PC-9 (cell line): ENCODE measurements around the gene MATN1. TPM values are rescaled to one million over a fixed set of nuclear protein-coding genes. Genes with fewer than 3 reads are reported as not detected.

Experiments
- BruUV-seq: library from RNA; stranded (reverse); fragments of 400-500 nt; replicated peaks from 2 replicates; lab custom pipeline; 2021; lab: Mats Ljungman, UMichigan
- CTCF ChIA-PET: fragments of 300-600 bp; sonication (Branson Sonifier 250); formaldehyde crosslinking; loops from one replicate; lab custom pipeline; 2022; ENCODE audit warnings: antibody characterized with exemption; lab: Charles Lee
- POLR2A ChIA-PET: fragments of 300-600 bp; sonication (Branson Sonifier 250); formaldehyde crosslinking; loops from one replicate; lab custom pipeline; 2022; ENCODE audit warnings: antibody characterized with exemption; ENCODE audit not compliant: unreplicated experiment; lab: Charles Lee
- DNase-seq, 2 experiments: peaks; one replicate each; pipeline versions ENCODE4 v3.0.0 to v3.0.0-alpha.2; 2015 to 2022; ENCODE audit warnings: mixed read lengths in 1 of 2
- H2AFZ ChIP-seq: fragments of 200-600 bp; sonication (generic); 2 replicates; pipeline ENCODE4 v1.8.1; 2017; ENCODE audit warnings: antibody characterized with exemption
- H3F3A ChIP-seq: fragments of 200-600 bp; sonication (generic); 2 replicates; pipeline ENCODE4 v1.8.1; 2017; ENCODE audit warnings: antibody characterized with exemption, mild to moderate bottlenecking, low read depth; ENCODE audit not compliant: insufficient read depth
- H3K27ac ChIP-seq: fragments of 200-600 bp; sonication (generic); 2 replicates; pipeline ENCODE4 v1.6.1; 2016; ENCODE audit warnings: mixed run types
- H3K27me3 ChIP-seq: fragments of 200-600 bp; sonication (generic); 2 replicates; pipeline ENCODE4 v1.6.1; 2016; ENCODE audit warnings: low read depth, mixed run types; ENCODE audit not compliant: insufficient read depth
- H3K36me3 ChIP-seq: fragments of 200-600 bp; sonication (generic); 2 replicates; pipeline ENCODE4 v1.6.1; 2016; ENCODE audit warnings: low read depth, mixed run types
- H3K4me1 ChIP-seq: fragments of 200-600 bp; sonication (generic); replicated peaks from 2 replicates; pipeline ENCODE4 v1.6.1; 2016; ENCODE audit warnings: mixed run types; ENCODE audit not compliant: insufficient read depth
- H3K4me2 ChIP-seq: fragments of 200-600 bp; sonication (generic); 2 replicates; pipeline ENCODE4 v1.6.1; 2017; ENCODE audit warnings: mixed run types
- H3K4me3 ChIP-seq: fragments of 200-600 bp; sonication (generic); 2 replicates; pipeline ENCODE4 v1.6.1; 2016; ENCODE audit warnings: mixed run types
- H3K79me2 ChIP-seq: fragments of 200-600 bp; sonication (generic); 2 replicates; pipeline ENCODE4 v1.6.1; 2017; ENCODE audit warnings: low read depth, mixed run types
- H3K9me2 ChIP-seq: fragments of 200-600 bp; sonication (generic); 2 replicates; pipeline ENCODE4 v1.8.1; 2017; ENCODE audit warnings: mild to moderate bottlenecking; ENCODE audit not compliant: insufficient read depth
- H3K9me3 ChIP-seq: fragments of 200-600 bp; sonication (generic); 2 replicates; pipeline ENCODE4 v1.8.1; 2016; ENCODE audit warnings: low read depth; ENCODE audit not compliant: insufficient read depth
- H4K20me1 ChIP-seq: fragments of 200-600 bp; sonication (generic); 2 replicates; pipeline ENCODE4 v1.8.1; 2017; ENCODE audit not compliant: insufficient read depth
- EZH2 ChIP-seq: fragments of 200-600 bp; sonication (generic); IDR thresholded peaks from 2 replicates; pipeline ENCODE4 v1.8.0; 2017; ENCODE audit warnings: antibody characterized with exemption, low read depth
- intact Hi-C: fragments of 100-400 bp; cut with micrococcal nuclease; formaldehyde crosslinking; loops from one replicate; pipeline ENCODE4 v1.10.0; 2022; ENCODE audit not compliant: unreplicated experiment
- total RNA-seq: library from RNA; stranded (reverse); gene quantifications from 2 replicates; pipeline ENCODE4 v1.2.3, GENCODE V29; 2021
- TF ChIP-seq, protein P1 (sequence below): fragments of 200-600 bp; sonication (generic); conservative IDR thresholded peaks from 2 replicates; pipeline ENCODE4 v1.6.1; 2017; ENCODE audit warnings: mixed run types, antibody characterized with exemption, mild to moderate bottlenecking, moderate library complexity

Gene MATN1
- total RNA-seq, 1 experiment from 2014 or later, result 0.37 TPM

DNA sequence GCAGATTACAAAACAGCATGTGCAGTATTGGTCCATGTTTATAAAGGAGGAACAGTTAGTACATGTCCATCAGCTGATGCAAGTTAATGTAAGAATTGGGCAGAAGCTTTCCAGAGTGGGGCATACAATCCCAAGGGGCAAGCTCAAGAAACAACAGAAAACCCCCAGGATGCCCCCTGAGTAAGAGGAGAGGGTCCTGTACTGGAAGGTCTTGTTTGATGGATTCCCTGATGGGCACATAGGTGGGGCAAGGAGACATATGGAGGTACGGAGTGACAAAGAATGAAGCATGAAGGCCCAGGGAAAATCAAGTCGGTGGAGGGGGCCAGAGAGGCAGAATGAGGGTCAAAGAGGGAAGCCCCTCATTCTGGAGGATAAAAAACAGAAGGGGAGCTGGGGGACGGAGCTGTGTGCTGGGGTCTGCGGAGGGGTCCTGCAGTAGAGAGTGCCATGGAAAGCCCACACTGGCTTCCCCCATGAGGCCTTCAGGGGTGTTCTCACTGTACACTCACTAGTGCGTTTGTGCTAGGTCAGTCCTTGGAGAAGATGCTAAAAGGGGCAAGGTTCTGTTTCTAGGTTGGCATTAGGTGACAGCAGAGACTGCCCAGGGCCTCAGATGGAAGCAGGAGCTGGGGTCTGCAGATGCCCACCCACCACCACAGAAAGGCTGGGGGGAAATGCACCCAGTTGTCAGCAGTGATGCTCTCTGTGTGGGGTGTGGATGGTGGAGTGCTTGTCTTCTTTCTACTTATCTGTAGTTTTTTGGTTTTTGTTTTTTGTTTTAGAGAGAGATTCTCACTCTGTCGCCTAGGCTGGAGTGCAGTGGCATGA is 12.5 kb upstream of the MATN1 start:
- POLR2A ChIA-PET, result no interaction called here

DNA sequence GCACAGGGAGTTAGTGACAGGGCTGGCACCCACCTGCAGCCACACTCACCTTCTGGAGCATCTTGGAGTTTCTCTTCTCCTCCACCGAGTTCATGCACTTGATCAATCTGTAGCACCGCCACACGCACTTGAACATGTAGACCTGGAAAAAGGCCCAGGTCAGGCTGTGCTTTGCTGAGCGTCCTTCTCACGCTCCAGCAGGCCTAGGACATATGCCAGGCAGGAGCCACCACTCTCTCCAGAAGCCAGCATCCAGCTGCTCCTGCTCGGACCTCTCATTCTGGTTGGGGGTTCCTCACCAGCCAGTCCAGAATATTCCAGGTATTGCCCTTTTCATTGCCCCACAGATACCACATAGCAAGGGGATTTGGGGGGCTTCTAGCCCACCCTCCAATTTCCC is 11.7 kb upstream of the MATN1 start:
- intact Hi-C loops, result no loop called here
- H3K9me3 ChIP-seq, result no peaks in the 10 kb centered on the region
- ChIA-PET CTCF (no interaction called here), POLR2A (no interaction called here)
- H2AFZ ChIP-seq, result no peak overlapping the region
- no peaks in the 10 kb centered on the region for H3K4me1 ChIP-seq
- H3K4me2 ChIP-seq, result no peak overlapping the region
- DNase-seq, result no peak
- BruUV-seq, result no TSS peak
- TF ChIP-seq, protein P1, sequence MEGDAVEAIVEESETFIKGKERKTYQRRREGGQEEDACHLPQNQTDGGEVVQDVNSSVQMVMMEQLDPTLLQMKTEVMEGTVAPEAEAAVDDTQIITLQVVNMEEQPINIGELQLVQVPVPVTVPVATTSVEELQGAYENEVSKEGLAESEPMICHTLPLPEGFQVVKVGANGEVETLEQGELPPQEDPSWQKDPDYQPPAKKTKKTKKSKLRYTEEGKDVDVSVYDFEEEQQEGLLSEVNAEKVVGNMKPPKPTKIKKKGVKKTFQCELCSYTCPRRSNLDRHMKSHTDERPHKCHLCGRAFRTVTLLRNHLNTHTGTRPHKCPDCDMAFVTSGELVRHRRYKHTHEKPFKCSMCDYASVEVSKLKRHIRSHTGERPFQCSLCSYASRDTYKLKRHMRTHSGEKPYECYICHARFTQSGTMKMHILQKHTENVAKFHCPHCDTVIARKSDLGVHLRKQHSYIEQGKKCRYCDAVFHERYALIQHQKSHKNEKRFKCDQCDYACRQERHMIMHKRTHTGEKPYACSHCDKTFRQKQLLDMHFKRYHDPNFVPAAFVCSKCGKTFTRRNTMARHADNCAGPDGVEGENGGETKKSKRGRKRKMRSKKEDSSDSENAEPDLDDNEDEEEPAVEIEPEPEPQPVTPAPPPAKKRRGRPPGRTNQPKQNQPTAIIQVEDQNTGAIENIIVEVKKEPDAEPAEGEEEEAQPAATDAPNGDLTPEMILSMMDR, result no peak
- no peak for TF ChIP-seq EZH2
- H4K20me1 ChIP-seq, result no peaks in the 10 kb centered on the region
- H3F3A ChIP-seq, result no peaks in the 10 kb centered on the region
- no peaks in the 10 kb centered on the region for H3K27me3 ChIP-seq
- no peaks in the 10 kb centered on the region for H3K79me2 ChIP-seq
- no peak overlapping the region for H3K4me3 ChIP-seq
- H3K9me2 ChIP-seq, result no peaks in the 10 kb centered on the region
- no peak overlapping the region for H3K27ac ChIP-seq
- no peaks in the 10 kb centered on the region for H3K36me3 ChIP-seq

More for the DNA sequence above, 12.5 kb upstream of the MATN1 start:
- BruUV-seq, result no TSS peak
- CTCF ChIA-PET, result no interaction called here
- Histone ChIP-seq H3K4me2 (no peak overlapping the region), H3K36me3 (no peaks in the 10 kb centered on the region), H3K79me2 (no peaks in the 10 kb centered on the region), H3K9me3 (no peaks in the 10 kb centered on the region), H3K27ac (no peak overlapping the region), H3K4me1 (peaks cover 3% of the 10 kb centered on the region), H4K20me1 (no peaks in the 10 kb centered on the region), H3K4me3 (no peak overlapping the region), H3K9me2 (no peaks in the 10 kb centered on the region), H2AFZ (no peak overlapping the region), H3K27me3 (no peaks in the 10 kb centered on the region), H3F3A (no peaks in the 10 kb centered on the region)
- intact Hi-C loops, result no loop called here
- no peak for TF ChIP-seq EZH2
- TF ChIP-seq, protein P1, result no peak
- DNase-seq, result no peak

DNA sequence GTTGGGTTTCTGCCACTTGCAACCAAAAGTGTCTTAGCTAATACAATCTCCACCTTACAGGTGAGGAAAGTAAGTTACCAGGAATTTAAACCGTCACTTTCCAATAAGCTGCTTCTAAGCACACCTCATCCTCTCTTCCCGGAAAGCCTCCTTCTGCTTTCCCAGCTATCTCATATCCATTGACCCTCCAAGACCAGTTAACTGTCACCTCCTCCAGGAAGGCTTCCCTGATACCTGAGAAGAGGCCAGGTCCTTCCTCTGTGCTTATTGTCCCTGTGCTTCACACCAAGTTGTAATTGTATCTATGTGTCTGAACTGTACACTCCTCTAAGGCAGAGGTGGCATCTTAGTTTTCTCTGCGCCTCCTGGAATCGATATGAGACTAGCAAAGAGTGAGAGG is 11.2 kb upstream of the MATN1 start:
- no peaks in the 10 kb centered on the region for H4K20me1 ChIP-seq
- no peaks in the 10 kb centered on the region for H3K9me3 ChIP-seq
- BruUV-seq, result no TSS peak
- H3F3A ChIP-seq, result no peaks in the 10 kb centered on the region
- DNase-seq, result no peak
- no peaks in the 10 kb centered on the region for H3K9me2 ChIP-seq
- H3K4me3 ChIP-seq, result no peak overlapping the region
- intact Hi-C loops, result no loop called here
- CTCF ChIA-PET, result no interaction called here
- H3K36me3 ChIP-seq, result no peaks in the 10 kb centered on the region
- no peak overlapping the region for H3K27ac ChIP-seq
- no peak overlapping the region for H2AFZ ChIP-seq
- POLR2A ChIA-PET, result no interaction called here
- no peaks in the 10 kb centered on the region for H3K4me1 ChIP-seq
- TF ChIP-seq, protein P1, result no peak
- TF ChIP-seq EZH2, result no peak
- no peaks in the 10 kb centered on the region for H3K79me2 ChIP-seq
- H3K27me3 ChIP-seq, result no peaks in the 10 kb centered on the region
- no peak overlapping the region for H3K4me2 ChIP-seq
